Measurements from ENCODE around the gene LSM14A. TPM values are rescaled to one million over a fixed set of nuclear protein-coding genes. Genes with fewer than 3 reads are reported as not detected.
A peak's percentile ranks its signal among the peaks of the same experiment; 100 is the strongest.

LSM14A gene
- total RNA-seq, 1 experiment from 2014 or later, result 67.4 TPM

- TF ChIP-seq EZH2phosphoT487 (IDR thresholded peaks at IDR 0.05; ENCODE audit: borderline replicate concordance, low read length) (no peak), EZH2 (IDR thresholded peaks at IDR 0.05; ENCODE audit: low read length, unreplicated experiment) (no peak)
- TF ChIP-seq, protein P1, sequence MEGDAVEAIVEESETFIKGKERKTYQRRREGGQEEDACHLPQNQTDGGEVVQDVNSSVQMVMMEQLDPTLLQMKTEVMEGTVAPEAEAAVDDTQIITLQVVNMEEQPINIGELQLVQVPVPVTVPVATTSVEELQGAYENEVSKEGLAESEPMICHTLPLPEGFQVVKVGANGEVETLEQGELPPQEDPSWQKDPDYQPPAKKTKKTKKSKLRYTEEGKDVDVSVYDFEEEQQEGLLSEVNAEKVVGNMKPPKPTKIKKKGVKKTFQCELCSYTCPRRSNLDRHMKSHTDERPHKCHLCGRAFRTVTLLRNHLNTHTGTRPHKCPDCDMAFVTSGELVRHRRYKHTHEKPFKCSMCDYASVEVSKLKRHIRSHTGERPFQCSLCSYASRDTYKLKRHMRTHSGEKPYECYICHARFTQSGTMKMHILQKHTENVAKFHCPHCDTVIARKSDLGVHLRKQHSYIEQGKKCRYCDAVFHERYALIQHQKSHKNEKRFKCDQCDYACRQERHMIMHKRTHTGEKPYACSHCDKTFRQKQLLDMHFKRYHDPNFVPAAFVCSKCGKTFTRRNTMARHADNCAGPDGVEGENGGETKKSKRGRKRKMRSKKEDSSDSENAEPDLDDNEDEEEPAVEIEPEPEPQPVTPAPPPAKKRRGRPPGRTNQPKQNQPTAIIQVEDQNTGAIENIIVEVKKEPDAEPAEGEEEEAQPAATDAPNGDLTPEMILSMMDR (conservative IDR thresholded peaks at IDR 0.05; ENCODE audit: low read depth, low read length), result no peak
- peak overlapping the region; percentile 63; the same call in 1 of the 2 replicates for H3K9ac ChIP-seq (ENCODE audit: low read length)
- no peak overlapping the region for H3K27ac ChIP-seq (ENCODE audit: low read length)
- no peaks in the 10 kb centered on the region for H3K27me3 ChIP-seq (ENCODE audit: low read length)
- H3K4me2 ChIP-seq (ENCODE audit: low read length), result peak overlapping the region; percentile 82
- ChIA-PET CTCF (no interaction called here), POLR2A (ENCODE audit: unreplicated experiment) (no interaction called here)
- peak overlapping the region; percentile 81 for H3K4me3 ChIP-seq (ENCODE audit: low read length)
- TSS peak; percentile 66 for BruUV-seq (replicated peaks)
- H3K4me1 ChIP-seq (ENCODE audit: insufficient read depth, low read length), result no peaks in the 10 kb centered on the region
- no peaks in the 10 kb centered on the region for H3K9me3 ChIP-seq (ENCODE audit: low read length)
- H3K79me2 ChIP-seq (ENCODE audit: low read length), result peaks cover 12% of the 10 kb centered on the region
- peak overlapping the region; percentile 77; the same call in 1 of the 2 replicates for H2AFZ ChIP-seq (ENCODE audit: low read length)
- ATAC-seq (no peak), DNase-seq (no peak)
- H4K20me1 ChIP-seq (ENCODE audit: low read length), result no peaks in the 10 kb centered on the region
- no peaks in the 10 kb centered on the region for H3K36me3 ChIP-seq (ENCODE audit: low read depth, low read length)
- intact Hi-C loops (cut with micrococcal nuclease), result no loop called here
- H3F3A ChIP-seq (ENCODE audit: low read length, unreplicated experiment), result no peaks in the 10 kb centered on the region
- H3K9me2 ChIP-seq (replicated peaks; ENCODE audit: low read length), result no peaks in the 10 kb centered on the region
Observed at GRCh38 chr19:34255546-34255945, 83.2 kb downstream of the LSM14A start.

GRCh38 chr19:34256835-34257558, 84.7 kb downstream of the LSM14A start:
- ChIA-PET POLR2A (ENCODE audit: unreplicated experiment) (no interaction called here), CTCF (interaction anchor here (0.7 kb wide), 1 partner anchor 10 kb away, joined by 5 read pairs; no protein-coding TSS in a partner anchor)
- Histone ChIP-seq H3K79me2 (ENCODE audit: low read length) (peaks cover 12% of the 10 kb centered on the region), H2AFZ (ENCODE audit: low read length) (no peak overlapping the region), H3K27me3 (ENCODE audit: low read length) (no peaks in the 10 kb centered on the region), H3K9me3 (ENCODE audit: low read length) (no peaks in the 10 kb centered on the region), H3K4me3 (ENCODE audit: low read length) (no peak overlapping the region), H3F3A (ENCODE audit: low read length, unreplicated experiment) (no peaks in the 10 kb centered on the region), H3K4me2 (ENCODE audit: low read length) (no peak overlapping the region), H3K27ac (ENCODE audit: low read length) (no peak overlapping the region), H3K4me1 (ENCODE audit: insufficient read depth, low read length) (no peaks in the 10 kb centered on the region), H3K9ac (ENCODE audit: low read length) (no peak overlapping the region), H3K36me3 (ENCODE audit: low read depth, low read length) (no peaks in the 10 kb centered on the region), H4K20me1 (ENCODE audit: low read length) (no peaks in the 10 kb centered on the region), H3K9me2 (replicated peaks; ENCODE audit: low read length) (no peaks in the 10 kb centered on the region)
- ATAC-seq, result no peak
- TF ChIP-seq, protein P1 (conservative IDR thresholded peaks at IDR 0.05; ENCODE audit: low read depth, low read length), result no peak
- TF ChIP-seq EZH2 (IDR thresholded peaks at IDR 0.05; ENCODE audit: low read length, unreplicated experiment) (no peak), EZH2phosphoT487 (IDR thresholded peaks at IDR 0.05; ENCODE audit: borderline replicate concordance, low read length) (no peak)
- no peak for DNase-seq
- intact Hi-C loops (cut with micrococcal nuclease), result no loop called here
- TSS peak; percentile 10 for BruUV-seq (replicated peaks)

DNA sequence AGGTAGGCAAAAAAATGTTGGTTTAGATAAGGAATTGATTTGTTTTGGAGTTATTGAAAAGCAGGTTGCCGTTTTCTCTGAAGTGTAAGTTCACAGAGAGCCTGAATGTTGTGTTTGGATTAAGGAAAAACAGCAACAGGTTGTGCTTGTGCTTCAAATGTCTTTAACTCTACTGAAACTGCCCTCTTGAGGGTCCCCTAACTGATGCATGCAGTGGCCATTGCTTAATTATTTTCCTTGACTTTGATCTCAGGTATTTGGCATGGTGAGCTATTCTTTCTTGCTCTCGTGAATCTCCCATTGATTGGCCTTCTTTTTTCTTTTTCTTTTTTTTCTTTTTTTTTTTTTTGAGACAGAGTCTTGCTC, 85.2 kb downstream of the LSM14A start:
- CTCF ChIA-PET, result no interaction called here
- Histone ChIP-seq H3K36me3 (ENCODE audit: low read depth, low read length) (no peaks in the 10 kb centered on the region), H3K4me3 (ENCODE audit: low read length) (no peak overlapping the region), H3K9ac (ENCODE audit: low read length) (no peak overlapping the region), H3F3A (ENCODE audit: low read length, unreplicated experiment) (no peaks in the 10 kb centered on the region), H4K20me1 (ENCODE audit: low read length) (no peaks in the 10 kb centered on the region), H2AFZ (ENCODE audit: low read length) (no peak overlapping the region), H3K79me2 (ENCODE audit: low read length) (peaks cover 12% of the 10 kb centered on the region), H3K27me3 (ENCODE audit: low read length) (no peaks in the 10 kb centered on the region), H3K4me2 (ENCODE audit: low read length) (no peak overlapping the region), H3K27ac (ENCODE audit: low read length) (no peak overlapping the region), H3K4me1 (ENCODE audit: insufficient read depth, low read length) (no peaks in the 10 kb centered on the region), H3K9me2 (replicated peaks; ENCODE audit: low read length) (no peaks in the 10 kb centered on the region), H3K9me3 (ENCODE audit: low read length) (no peaks in the 10 kb centered on the region)
- BruUV-seq (replicated peaks), result no TSS peak
- TF ChIP-seq EZH2 (IDR thresholded peaks at IDR 0.05; ENCODE audit: low read length, unreplicated experiment), result no peak
- no peak for TF ChIP-seq EZH2phosphoT487 (IDR thresholded peaks at IDR 0.05; ENCODE audit: borderline replicate concordance, low read length)
- TF ChIP-seq, protein P1 (conservative IDR thresholded peaks at IDR 0.05; ENCODE audit: low read depth, low read length), result no peak
- intact Hi-C loops (cut with micrococcal nuclease), result no loop called here
- no peak for ATAC-seq
- POLR2A ChIA-PET (ENCODE audit: unreplicated experiment), result no interaction called here
- DNase-seq, result no peak

Data from PC-3 (cell line).